ENCODE results near the gene QRSL1. TPM values are rescaled to one million over a fixed set of nuclear protein-coding genes. Genes with fewer than 3 reads are reported as not detected.

The QRSL1 gene
- total RNA-seq, 1 donor from 2014 or later: 9.7 TPM

GRCh38 chr6:106631346-106631745, 2.0 kb downstream of the QRSL1 start:
- no peak overlapping the region for H3K4me3 Mint-ChIP-seq (ENCODE audit: unreplicated experiment)
- H3K27ac Mint-ChIP-seq (ENCODE audit: unreplicated experiment): peak overlapping the region; percentile 36
- peaks cover 3% of the 10 kb centered on the region for H3K36me3 Mint-ChIP-seq (ENCODE audit: low read depth)
- no peak for TF ChIP-seq CTCF (IDR thresholded peaks at IDR 0.05)
- H3K9me3 Mint-ChIP-seq (ENCODE audit: low read depth): no peaks in the 10 kb centered on the region
- no peak for DNase-seq (ENCODE audit: low spot score)
- no peaks in the 10 kb centered on the region for H3K27me3 Mint-ChIP-seq (ENCODE audit: low read depth)
- peaks cover 27% of the 10 kb centered on the region for H3K4me1 Mint-ChIP-seq (ENCODE audit: low read depth)

GRCh38 chr6:106634565-106634964, 5.2 kb downstream of the QRSL1 start:
- Mint-ChIP-seq H3K27ac (ENCODE audit: unreplicated experiment) (no peak overlapping the region), H3K9me3 (ENCODE audit: low read depth) (no peaks in the 10 kb centered on the region), H3K4me3 (ENCODE audit: unreplicated experiment) (no peak overlapping the region), H3K36me3 (ENCODE audit: low read depth) (peaks cover 6% of the 10 kb centered on the region), H3K4me1 (ENCODE audit: low read depth) (peaks cover 25% of the 10 kb centered on the region), H3K27me3 (ENCODE audit: low read depth) (no peaks in the 10 kb centered on the region)
- no peak for TF ChIP-seq CTCF (IDR thresholded peaks at IDR 0.05)
- no peak for DNase-seq (ENCODE audit: low spot score)

GRCh38 chr6:106637051-106637716, 7.8 kb downstream of the QRSL1 start:
- Mint-ChIP-seq H3K27ac (ENCODE audit: unreplicated experiment) (no peak overlapping the region), H3K27me3 (ENCODE audit: low read depth) (no peaks in the 10 kb centered on the region), H3K36me3 (ENCODE audit: low read depth) (peaks cover 6% of the 10 kb centered on the region), H3K4me1 (ENCODE audit: low read depth) (peaks cover 4% of the 10 kb centered on the region), H3K9me3 (ENCODE audit: low read depth) (no peaks in the 10 kb centered on the region), H3K4me3 (ENCODE audit: unreplicated experiment) (no peak overlapping the region)
- no peak for DNase-seq (ENCODE audit: low spot score)
- TF ChIP-seq CTCF (IDR thresholded peaks at IDR 0.05): no peak

GRCh38 chr6:106637717-106638341, 8.5 kb downstream of the QRSL1 start:
- H3K4me3 Mint-ChIP-seq (ENCODE audit: unreplicated experiment): no peak overlapping the region
- TF ChIP-seq CTCF (IDR thresholded peaks at IDR 0.05): no peak
- H3K9me3 Mint-ChIP-seq (ENCODE audit: low read depth): no peaks in the 10 kb centered on the region
- no peak overlapping the region for H3K27ac Mint-ChIP-seq (ENCODE audit: unreplicated experiment)
- no peaks in the 10 kb centered on the region for H3K27me3 Mint-ChIP-seq (ENCODE audit: low read depth)
- no peak for DNase-seq (ENCODE audit: low spot score)
- peaks cover 10% of the 10 kb centered on the region for H3K36me3 Mint-ChIP-seq (ENCODE audit: low read depth)
- H3K4me1 Mint-ChIP-seq (ENCODE audit: low read depth): peaks cover 5% of the 10 kb centered on the region

- Mint-ChIP-seq H3K9me3 (ENCODE audit: low read depth) (no peaks in the 10 kb centered on the region), H3K27ac (ENCODE audit: unreplicated experiment) (no peak overlapping the region)
- no peak for DNase-seq (ENCODE audit: low spot score)
Observed at GRCh38 chr6:106639812-106640211, 10.4 kb downstream of the QRSL1 start.

More at GRCh38 chr6:106639812-106640211, 10.4 kb downstream of the QRSL1 start:
- Mint-ChIP-seq H3K4me1 (ENCODE audit: low read depth) (peaks cover 9% of the 10 kb centered on the region), H3K4me3 (ENCODE audit: unreplicated experiment) (no peak overlapping the region), H3K27me3 (ENCODE audit: low read depth) (no peaks in the 10 kb centered on the region), H3K36me3 (ENCODE audit: low read depth) (peaks cover 18% of the 10 kb centered on the region)
- TF ChIP-seq CTCF (IDR thresholded peaks at IDR 0.05): no peak
